OCI-LY7 (cell line): Measurements from ENCODE around the gene DPYD. TPM values are rescaled to one million over a fixed set of nuclear protein-coding genes. Genes with fewer than 3 reads are reported as not detected.

Source experiments
- BruUV-seq: library from RNA; stranded (reverse); fragments of 400-500 nt; replicated peaks from 2 replicates; lab custom pipeline; 2021; lab: Mats Ljungman, UMichigan
- CTCF ChIA-PET: fragments of 300-600 bp; sonication (Branson Sonifier 250); formaldehyde crosslinking; loops from one replicate; lab custom pipeline; 2022; ENCODE audit warnings: antibody characterized with exemption; ENCODE audit not compliant: unreplicated experiment; lab: Charles Lee
- POLR2A ChIA-PET: fragments of 300-600 bp; sonication (Branson Sonifier 250); formaldehyde crosslinking; loops from one replicate; lab custom pipeline; 2022; ENCODE audit warnings: antibody characterized with exemption; lab: Charles Lee
- DNase-seq: peaks from one replicate; pipeline ENCODE4 v3.0.0-alpha.2; 2015; ENCODE audit warnings: low spot score
- H2AFZ ChIP-seq: fragments of 200-600 bp; sonication (generic), shearing (Covaris generic); 2 replicates; pipeline ENCODE4 v1.6.1; 2014; ENCODE audit warnings: mild to moderate bottlenecking, antibody characterized with exemption, low read length, moderate library complexity
- H3K27ac ChIP-seq: fragments of 200-600 bp; sonication (generic); 2 replicates; pipeline ENCODE4 v1.5.1; 2014; ENCODE audit warnings: mixed run types, low read depth, mild to moderate bottlenecking, moderate library complexity, low read length, inconsistent platforms; ENCODE audit not compliant: poor library complexity, severe bottlenecking
- H3K36me3 ChIP-seq: fragments of 200-600 bp; sonication (generic); 2 replicates; pipeline ENCODE4 v1.6.1; 2014; ENCODE audit warnings: mild to moderate bottlenecking, antibody characterized with exemption, low read length, moderate library complexity, mixed read lengths; ENCODE audit not compliant: insufficient read depth
- H3K4me1 ChIP-seq: fragments of 200-600 bp; sonication (generic); 2 replicates; pipeline ENCODE4 v1.5.1; 2014; ENCODE audit warnings: mild to moderate bottlenecking, low read length; ENCODE audit not compliant: insufficient read depth, poor library complexity, severe bottlenecking
- H3K4me2 ChIP-seq: fragments of 200-600 bp; sonication (generic); 2 replicates; pipeline ENCODE4 v1.6.1; 2014; ENCODE audit warnings: mild to moderate bottlenecking, low read length
- H3K4me3 ChIP-seq: fragments of 200-600 bp; sonication (generic); 2 replicates; pipeline ENCODE4 v1.5.1; 2014; ENCODE audit warnings: mild to moderate bottlenecking, low read depth, low read length; ENCODE audit not compliant: poor library complexity, severe bottlenecking
- H3K79me2 ChIP-seq: fragments of 200-600 bp; sonication (generic); 2 replicates; pipeline ENCODE4 v1.6.1; 2016; ENCODE audit warnings: low read depth, mild to moderate bottlenecking, low read length, moderate library complexity, mixed read lengths; ENCODE audit not compliant: insufficient read depth
- H3K9me2 ChIP-seq: fragments of 200-600 bp; sonication (generic); 2 replicates; pipeline ENCODE4 v1.6.1; 2016; ENCODE audit warnings: mild to moderate bottlenecking, low read length, mixed read lengths; ENCODE audit not compliant: insufficient read depth
- H3K9me3 ChIP-seq: fragments of 200-600 bp; sonication (generic); 2 replicates; pipeline ENCODE4 v1.6.1; 2014; ENCODE audit warnings: mild to moderate bottlenecking, mixed run types, low read length, mixed read lengths
- H4K20me1 ChIP-seq: fragments of 200-600 bp; sonication (generic); 2 replicates; pipeline ENCODE4 v1.6.1; 2014; ENCODE audit warnings: mild to moderate bottlenecking, antibody characterized with exemption, low read length, moderate library complexity, mixed read lengths; ENCODE audit not compliant: insufficient read depth
- CTCF ChIP-seq: fragments of 200-600 bp; sonication (generic); conservative IDR thresholded peaks from 2 replicates; pipeline ENCODE4 v1.5.1; 2014; ENCODE audit warnings: mild to moderate bottlenecking, antibody characterized with exemption, low read length, moderate library complexity, mixed read lengths
- EZH2phosphoT487 ChIP-seq: fragments of 200-600 bp; sonication (generic); IDR thresholded peaks from 2 replicates; pipeline ENCODE4 v1.6.1; 2018; ENCODE audit warnings: low read depth, borderline replicate concordance, mild to moderate bottlenecking, mixed run types, antibody characterized with exemption, low read length, moderate library complexity, mixed read lengths
- intact Hi-C: fragments of 100-400 bp; cut with micrococcal nuclease; formaldehyde crosslinking; loops from one replicate; pipeline ENCODE4 v1.10.0; 2022; ENCODE audit not compliant: unreplicated experiment
- total RNA-seq, 2 experiments: library from RNA; depleted of rRNA in 1 of 2; stranded (reverse); fragments of >200 nt in 1 of 2; shearing (Covaris generic) in 1 of 2; gene quantifications; 2 replicates each; pipeline ENCODE4 v1.2.3, GENCODE V29; 2014 to 2022

DPYD gene
- total RNA-seq, 2 experiments from 2014 or later: 5.5 to 13.4 TPM

GRCh38 chr1:97551113-97551512 lies 369.7 kb downstream of the DPYD start:
- Histone ChIP-seq H3K36me3 (no peaks in the 10 kb centered on the region), H3K4me2 (no peak overlapping the region), H3K4me1 (no peaks in the 10 kb centered on the region), H3K4me3 (no peak overlapping the region), H3K9me2 (no peaks in the 10 kb centered on the region), H3K79me2 (no peaks in the 10 kb centered on the region), H4K20me1 (no peaks in the 10 kb centered on the region), H2AFZ (no peak overlapping the region), H3K27ac (no peak overlapping the region), H3K9me3 (no peaks in the 10 kb centered on the region)
- intact Hi-C loops: no loop called here
- ChIA-PET CTCF (no interaction called here), POLR2A (no interaction called here)
- no peak for TF ChIP-seq CTCF
- no peak for TF ChIP-seq EZH2phosphoT487
- no peak for DNase-seq
- BruUV-seq: no TSS peak

GRCh38 chr1:97545446-97545845 lies 375.4 kb downstream of the DPYD start:
- H3K4me3 ChIP-seq: no peak overlapping the region
- H3K79me2 ChIP-seq: no peaks in the 10 kb centered on the region
- TF ChIP-seq EZH2phosphoT487: no peak
- TF ChIP-seq CTCF: no peak
- POLR2A ChIA-PET: interaction anchor here (1.5 kb wide), 1 partner anchor 8 kb away, joined by 8 read pairs; no protein-coding TSS in a partner anchor
- BruUV-seq: no TSS peak
- CTCF ChIA-PET: no interaction called here
- no peak overlapping the region for H2AFZ ChIP-seq
- intact Hi-C loops: no loop called here
- no peak overlapping the region for H3K4me2 ChIP-seq
- H4K20me1 ChIP-seq: no peaks in the 10 kb centered on the region
- H3K36me3 ChIP-seq: no peaks in the 10 kb centered on the region
- H3K9me2 ChIP-seq: no peaks in the 10 kb centered on the region
- no peak for DNase-seq
- no peaks in the 10 kb centered on the region for H3K9me3 ChIP-seq
- no peak overlapping the region for H3K27ac ChIP-seq
- H3K4me1 ChIP-seq: no peaks in the 10 kb centered on the region

GRCh38 chr1:97540346-97540888 lies 380.4 kb downstream of the DPYD start:
- Histone ChIP-seq H2AFZ (no peak overlapping the region), H4K20me1 (no peaks in the 10 kb centered on the region), H3K79me2 (no peaks in the 10 kb centered on the region), H3K9me3 (no peaks in the 10 kb centered on the region), H3K36me3 (no peaks in the 10 kb centered on the region), H3K9me2 (no peaks in the 10 kb centered on the region), H3K4me1 (no peaks in the 10 kb centered on the region), H3K27ac (no peak overlapping the region), H3K4me2 (no peak overlapping the region), H3K4me3 (no peak overlapping the region)
- intact Hi-C loops: no loop called here
- POLR2A ChIA-PET: no interaction called here
- DNase-seq: no peak
- BruUV-seq: no TSS peak
- CTCF ChIA-PET: no interaction called here
- no peak for TF ChIP-seq CTCF
- TF ChIP-seq EZH2phosphoT487: no peak
